WERI-Rb-1 (cell line): Measurements from ENCODE around the gene LAIR1.
"Not testable (repeated sequence)": the region's sequence is repeated elsewhere in the genome, so short reads cannot be mapped to it uniquely, and the experiment has no call there.

Source experiments
- DNase-seq: peaks from one replicate; pipeline ENCODE4 v3.0.0-alpha.2; 2020
- H3K27ac ChIP-seq: fragments of 250-450 bp; sonication (Bioruptor Pico); 2 replicates; pipeline ENCODE4 v1.5.1; 2020; ENCODE audit warnings: mild to moderate bottlenecking, moderate library complexity
- H3K27me3 ChIP-seq: fragments of 250-450 bp; sonication (Bioruptor Pico); 2 replicates; pipeline ENCODE4 v1.5.1; 2021; ENCODE audit warnings: mild to moderate bottlenecking, low read depth, moderate library complexity; ENCODE audit not compliant: insufficient read depth, severe bottlenecking
- H3K36me3 ChIP-seq: fragments of 250-450 bp; sonication (Bioruptor Pico); 2 replicates; pipeline ENCODE4 v1.5.1; 2020; ENCODE audit warnings: mild to moderate bottlenecking, moderate library complexity
- H3K4me3 ChIP-seq: 2 replicates; pipeline ENCODE4 v1.5.1; 2011; ENCODE audit warnings: low read depth, mild to moderate bottlenecking, control low read depth, low read length
- H3K9me3 ChIP-seq: fragments of 250-450 bp; sonication (Bioruptor Pico); 2 replicates; pipeline ENCODE4 v1.5.1; 2021; ENCODE audit warnings: mild to moderate bottlenecking, moderate library complexity; ENCODE audit not compliant: severe bottlenecking
- CTCF ChIP-seq: IDR thresholded peaks from 2 replicates; pipeline ENCODE4 v1.5.1; 2011; ENCODE audit warnings: low read depth, mild to moderate bottlenecking, control low read depth, inconsistent platforms, low read length

LAIR1 gene

DNA sequence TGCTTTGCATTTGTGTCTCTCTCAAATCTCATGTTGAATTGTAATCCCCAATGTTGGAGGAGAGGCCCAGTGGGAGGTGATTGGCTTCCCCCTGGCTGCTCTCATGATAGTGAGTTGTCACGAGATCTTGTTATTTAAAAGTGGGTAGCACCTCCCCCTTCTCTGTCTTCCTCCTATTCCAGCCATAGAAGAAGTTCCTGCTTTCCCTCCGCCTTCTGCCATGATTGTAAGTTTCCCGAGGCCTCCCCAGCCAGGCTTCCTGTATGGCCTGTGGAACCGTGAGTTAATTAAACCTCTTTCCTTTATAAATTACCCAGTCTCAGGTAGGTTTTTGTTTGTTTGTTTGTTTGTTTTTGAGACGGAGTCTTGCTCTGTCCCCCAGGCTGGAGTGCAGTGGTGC is 29.6 kb downstream of the LAIR1 start:
- H3K4me3 ChIP-seq, result no peak overlapping the region
- no peak for TF ChIP-seq CTCF
- no peaks in the 10 kb centered on the region for H3K9me3 ChIP-seq
- no peak overlapping the region for H3K27ac ChIP-seq
- H3K27me3 ChIP-seq, result peaks cover 87% of the 10 kb centered on the region
- DNase-seq, result no peak
- H3K36me3 ChIP-seq, result no peaks in the 10 kb centered on the region

DNA sequence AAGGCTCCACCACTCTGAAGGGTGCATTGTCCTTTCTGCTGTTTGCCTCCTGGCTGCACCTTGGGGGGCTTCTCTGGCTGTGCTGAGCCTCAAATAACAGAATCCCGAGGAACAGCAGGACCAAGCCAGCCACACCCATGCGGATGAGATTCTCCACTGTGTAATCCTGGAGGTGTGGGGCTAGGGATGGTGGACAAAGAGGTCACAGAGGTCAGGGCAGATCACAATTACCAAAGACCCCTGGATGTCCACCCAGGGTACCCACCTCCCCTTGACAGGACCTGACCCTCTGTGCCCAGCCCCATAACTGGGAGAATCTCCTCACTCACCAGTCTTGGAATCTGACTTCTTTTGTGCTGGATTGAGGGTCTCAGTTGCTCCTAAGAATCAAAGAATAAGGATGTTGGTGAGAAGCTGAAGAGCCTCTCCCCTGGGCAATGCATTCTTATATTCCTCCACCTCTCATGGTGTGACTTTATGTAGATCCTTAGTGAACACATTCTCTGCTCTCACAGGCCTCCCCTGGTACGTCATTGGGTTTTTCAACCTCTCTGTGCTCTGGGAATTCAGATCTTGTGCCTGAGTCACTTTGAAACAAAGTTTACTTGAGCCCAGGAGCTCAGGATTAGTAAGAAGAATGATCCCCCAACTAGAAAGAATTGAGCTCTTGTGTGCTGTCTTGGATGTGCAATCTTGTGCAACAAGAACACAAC is 31.0 kb downstream of the LAIR1 start:
- DNase-seq, result no peak
- H3K4me3 ChIP-seq, result no peak overlapping the region
- H3K27ac ChIP-seq, result no peak overlapping the region
- TF ChIP-seq CTCF, result no peak
- no peaks in the 10 kb centered on the region for H3K36me3 ChIP-seq
- no peaks in the 10 kb centered on the region for H3K9me3 ChIP-seq
- peaks cover 86% of the 10 kb centered on the region for H3K27me3 ChIP-seq

GRCh38 chr19:54332149-54332548 is 32.6 kb downstream of the LAIR1 start:
- Histone ChIP-seq H3K36me3 (no peaks in the 10 kb centered on the region), H3K27ac (no peak overlapping the region), H3K9me3 (no peaks in the 10 kb centered on the region), H3K27me3 (peaks cover 89% of the 10 kb centered on the region), H3K4me3 (no peak overlapping the region)
- TF ChIP-seq CTCF, result no peak
- DNase-seq, result no peak

DNA sequence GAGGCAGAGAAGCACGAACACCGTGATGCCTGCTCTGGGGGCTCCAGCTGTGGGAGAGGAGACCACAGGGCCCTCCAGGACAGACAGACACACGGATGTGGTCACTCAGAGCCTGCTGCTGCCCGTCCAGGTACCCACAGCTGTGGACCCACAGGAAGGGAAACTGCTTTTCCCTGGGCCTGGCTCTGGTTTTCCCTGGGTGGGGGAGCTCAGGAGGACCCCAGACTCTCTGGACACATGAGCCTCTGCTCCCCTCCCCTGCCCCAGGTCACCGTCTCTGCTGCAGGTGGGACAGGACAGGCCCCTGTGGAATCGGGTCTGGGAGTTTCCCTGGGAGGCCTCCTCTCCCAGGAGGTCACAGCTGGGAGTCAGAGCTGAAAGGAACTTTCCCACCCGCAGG is 33.1 kb downstream of the LAIR1 start:
- Histone ChIP-seq H3K36me3 (no peaks in the 10 kb centered on the region), H3K27ac (no peak overlapping the region), H3K27me3 (peaks cover 91% of the 10 kb centered on the region), H3K9me3 (no peaks in the 10 kb centered on the region), H3K4me3 (no peak overlapping the region)
- no peak for DNase-seq
- no peak for TF ChIP-seq CTCF

GRCh38 chr19:54329476-54330165 is 35.1 kb downstream of the LAIR1 start:
- Histone ChIP-seq H3K27ac (no peak overlapping the region), H3K36me3 (no peaks in the 10 kb centered on the region)

DNA sequence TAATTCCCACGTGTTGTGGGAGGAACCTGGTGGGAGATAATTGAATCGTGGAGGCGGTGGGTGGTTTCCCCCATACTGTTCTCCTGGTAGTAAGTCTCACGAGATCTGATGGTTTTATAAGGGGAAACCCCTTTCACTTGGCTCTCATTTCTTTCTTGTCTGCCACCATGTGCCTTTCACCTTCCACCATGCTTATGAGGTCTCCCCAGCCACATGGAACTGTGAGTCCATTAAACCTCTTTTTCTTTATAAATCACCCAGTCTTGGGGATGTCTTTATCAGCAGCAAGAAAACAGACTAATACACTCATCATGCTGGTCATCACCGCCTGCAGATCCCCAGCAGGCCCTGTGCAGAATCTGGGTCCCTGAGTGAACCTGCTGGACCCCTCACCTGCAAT is 36.0 kb downstream of the LAIR1 start:
- H3K27ac ChIP-seq, DNase-seq, H3K9me3 ChIP-seq, H3K36me3 ChIP-seq, H3K4me3 ChIP-seq: not testable (repeated sequence)
- peaks cover 88% of the 10 kb centered on the region for H3K27me3 ChIP-seq

More at GRCh38 chr19:54329476-54330165, 35.1 kb downstream of the LAIR1 start:
- Histone ChIP-seq H3K27me3 (peaks cover 88% of the 10 kb centered on the region), H3K9me3 (no peaks in the 10 kb centered on the region), H3K4me3 (no peak overlapping the region)
- no peak for TF ChIP-seq CTCF
- no peak for DNase-seq
